HEK293 (cell line): Measurements from ENCODE around the gene CNPY1.

Source experiments
- ATF2 ChIP-seq: fragments of 450-650 bp; formaldehyde crosslinking; IDR thresholded peaks from 2 replicates; pipeline ENCODE4 v1.5.1; 2016; ENCODE audit warnings: missing biosample characterization, missing genetic modification characterization, low read depth
- CTCF ChIP-seq: fragments of 450-650 bp; formaldehyde crosslinking; IDR thresholded peaks from 2 replicates; pipeline ENCODE4 v1.5.1; 2016; ENCODE audit warnings: missing biosample characterization, missing genetic modification characterization
- REPIN1 ChIP-seq: fragments of 450-650 bp; formaldehyde crosslinking; IDR thresholded peaks from 2 replicates; pipeline ENCODE4 v1.5.1; 2017; ENCODE audit warnings: missing biosample characterization, missing genetic modification characterization, low read depth
- ZBTB8A ChIP-seq: fragments of 450-650 bp; formaldehyde crosslinking; IDR thresholded peaks from 2 replicates; pipeline ENCODE4 v1.5.1; 2016; ENCODE audit warnings: missing biosample characterization, missing genetic modification characterization
- ZNF280C ChIP-seq: fragments of 450-650 bp; formaldehyde crosslinking; IDR thresholded peaks from 2 replicates; pipeline ENCODE4 v1.5.1; 2016; ENCODE audit warnings: missing biosample characterization, missing genetic modification characterization
- ZNF341 ChIP-seq: fragments of 450-650 bp; formaldehyde crosslinking; IDR thresholded peaks from 2 replicates; pipeline ENCODE4; 2016; ENCODE audit warnings: low read depth, missing biosample characterization, missing genetic modification characterization
- ZNF776 ChIP-seq: fragments of 450-650 bp; formaldehyde crosslinking; IDR thresholded peaks from 2 replicates; pipeline ENCODE4 v1.5.0; 2017; ENCODE audit warnings: missing biosample characterization, missing genetic modification characterization, borderline replicate concordance
- ZSCAN30 ChIP-seq: fragments of 450-650 bp; IDR thresholded peaks from 2 replicates; pipeline ENCODE4 v1.5.1; 2018; ENCODE audit warnings: missing biosample characterization, mild to moderate bottlenecking, missing genetic modification characterization, moderate library complexity

- TF ChIP-seq CTCF (tag by site-specific recombination) (no peak), ZNF341 (tag by site-specific recombination) (no peak), ZNF776 (tag by site-specific recombination) (no peak), ZSCAN30 (tag by site-specific recombination) (no peak), ATF2 (tag by site-specific recombination) (no peak), ZNF280C (no peak), ZBTB8A (no peak), REPIN1 (no peak)
Observed at GRCh38 chr7:155495440-155496248, 50.7 kb downstream of the CNPY1 start.
